SK-N-SH (cell line): ENCODE measurements around the gene LONP2. TPM values are rescaled to one million over a fixed set of nuclear protein-coding genes. Genes with fewer than 3 reads are reported as not detected.

ENCODE experiments used
- CTCF ChIA-PET: fragments of 300-600, 350-600 bp; formaldehyde crosslinking; extraction: SDS; loops from one replicate; lab custom pipeline; 2021; lab: Yijun Ruan, JAX
- POLR2A ChIA-PET: fragments of 350-600 bp; sonication (Branson Sonifier 250); formaldehyde crosslinking; extraction: SDS; loops from one replicate; lab custom pipeline; 2020; ENCODE audit warnings: antibody characterized with exemption, inconsistent platforms; lab: Yijun Ruan, JAX
- DNase-seq: peaks from one replicate; pipeline ENCODE4 v3.0.0; 2012
- H2AFZ ChIP-seq: fragments of 200-600 bp; sonication (generic); 2 replicates; pipeline ENCODE4 v1.8.1; 2016; ENCODE audit warnings: antibody characterized with exemption, mild to moderate bottlenecking, low read depth
- H3F3A ChIP-seq: fragments of 200-600 bp; sonication (generic); replicated peaks from 2 replicates; pipeline ENCODE3; 2016; ENCODE audit warnings: antibody characterized with exemption, mild to moderate bottlenecking; ENCODE audit not compliant: insufficient read depth
- H3K27ac ChIP-seq, 2 experiments: fragments of 200-500 bp in 1 of 2; fragments of 200-600 bp in 1 of 2; sonication (Bioruptor generic) in 1 of 2; sonication (generic), shearing (Covaris generic) in 1 of 2; 2 replicates each; pipeline versions ENCODE4 v1.5.1 to v1.6.1; 2014 to 2016; ENCODE audit warnings: low read depth in 2 of 2, inconsistent platforms in 1 of 2, low read length in 1 of 2, mild to moderate bottlenecking in 1 of 2, mixed read lengths in 1 of 2
- H3K27me3 ChIP-seq: fragments of 200-600 bp; sonication (generic), shearing (Covaris generic); 2 replicates; pipeline ENCODE4 v1.6.1; 2016; ENCODE audit warnings: mixed run types; ENCODE audit not compliant: insufficient read depth
- H3K36me3 ChIP-seq, 2 experiments: fragments of 200-500 bp in 1 of 2; fragments of 200-600 bp in 1 of 2; sonication (Bioruptor generic) in 1 of 2; sonication (generic) in 1 of 2; replicated peaks in 1 of 2; 2 replicates each; pipeline versions ENCODE3 to v1.5.1; 2014 to 2016; ENCODE audit warnings: low read length in 1 of 2, mild to moderate bottlenecking in 1 of 2; ENCODE audit not compliant: insufficient read depth in 2 of 2, control insufficient read depth in 1 of 2
- H3K4me1 ChIP-seq, 2 experiments: fragments of 200-500 bp in 1 of 2; fragments of 200-600 bp in 1 of 2; sonication (Bioruptor generic) in 1 of 2; sonication (generic), shearing (Covaris generic) in 1 of 2; 2 replicates each; pipeline versions ENCODE4 v1.5.1 to v1.6.1; 2014 to 2016; ENCODE audit warnings: low read depth in 1 of 2, low read length in 1 of 2, mixed run types in 1 of 2; ENCODE audit not compliant: insufficient read depth in 2 of 2, control insufficient read depth in 1 of 2
- H3K4me2 ChIP-seq: fragments of 200-600 bp; sonication (generic), shearing (Covaris generic); 2 replicates; pipeline ENCODE4 v1.6.1; 2017; ENCODE audit warnings: mixed run types
- H3K4me3 ChIP-seq, 2 experiments: fragments of 200-500 bp in 1 of 2; fragments of 200-600 bp in 1 of 2; sonication (Bioruptor generic) in 1 of 2; sonication (generic), shearing (Covaris generic) in 1 of 2; 2 replicates each; pipeline versions ENCODE4 v1.5.1 to v1.8.1; 2014 to 2016; ENCODE audit warnings: low read depth in 2 of 2, inconsistent platforms in 1 of 2, low read length in 1 of 2, mild to moderate bottlenecking in 1 of 2, mixed read lengths in 1 of 2, moderate library complexity in 1 of 2
- H3K79me2 ChIP-seq: fragments of 200-600 bp; sonication (generic); 2 replicates; pipeline ENCODE4 v1.8.1; 2017; ENCODE audit warnings: mild to moderate bottlenecking; ENCODE audit not compliant: insufficient read depth
- H3K9ac ChIP-seq: fragments of 200-600 bp; sonication (generic); 2 replicates; pipeline ENCODE4 v1.6.1; 2017; ENCODE audit warnings: mixed run types
- H3K9me2 ChIP-seq: fragments of 200-600 bp; sonication (generic); 2 replicates; pipeline ENCODE4 v1.6.1; 2017; ENCODE audit warnings: mixed run types
- H3K9me3 ChIP-seq: fragments of 200-600 bp; sonication (generic); 2 replicates; pipeline ENCODE4 v1.6.1; 2017; ENCODE audit warnings: mixed run types, mild to moderate bottlenecking, moderate library complexity
- H4K20me1 ChIP-seq: fragments of 200-600 bp; sonication (generic); 2 replicates; pipeline ENCODE4 v1.6.1; 2017; ENCODE audit warnings: mild to moderate bottlenecking, mixed run types; ENCODE audit not compliant: insufficient read depth
- EP300 ChIP-seq, 2 experiments: IDR thresholded peaks; 2 replicates each; pipeline versions ENCODE4 v1.4.0 to v1.6.1; 2012; ENCODE audit warnings: borderline replicate concordance in 1 of 2, low read depth in 1 of 2, low read length in 1 of 2
- FOSL2 ChIP-seq: IDR thresholded peaks from 2 replicates; pipeline ENCODE4 v1.4.0; 2012; ENCODE audit warnings: low read depth, mild to moderate bottlenecking, moderate library complexity, borderline replicate concordance
- IRF3 ChIP-seq: fragments of 150-350 bp; IDR thresholded peaks from 2 replicates; pipeline ENCODE4 v1.6.1; 2016; ENCODE audit warnings: mild to moderate bottlenecking, low read depth, low read length
- MEF2A ChIP-seq: IDR thresholded peaks from 2 replicates; pipeline ENCODE4 v1.4.0; 2012; ENCODE audit warnings: low read depth, borderline replicate concordance
- MXI1 ChIP-seq: IDR thresholded peaks from 2 replicates; pipeline ENCODE4 v1.6.1; 2012; ENCODE audit warnings: mild to moderate bottlenecking, low read depth, low read length, improper control_type of control experiment
- POLR2AphosphoS5 ChIP-seq: IDR thresholded peaks from 2 replicates; pipeline ENCODE4 v1.6.1; 2012; ENCODE audit warnings: low read depth, low read length
- SIN3A ChIP-seq: IDR thresholded peaks from 2 replicates; pipeline ENCODE4 v1.6.1; 2012; ENCODE audit warnings: low read depth, mild to moderate bottlenecking, low read length, moderate library complexity, borderline replicate concordance
- USF1 ChIP-seq: IDR thresholded peaks from 2 replicates; pipeline ENCODE4 v1.4.0; 2012; ENCODE audit warnings: low read depth, borderline replicate concordance
- USF2 ChIP-seq: fragments of 150-350 bp; IDR thresholded peaks from 2 replicates; pipeline ENCODE4 v1.6.1; 2017; ENCODE audit warnings: antibody characterized with exemption, low read length, low read depth, borderline replicate concordance
- YY1 ChIP-seq: IDR thresholded peaks from 2 replicates; pipeline ENCODE4 v1.4.0; 2012; ENCODE audit warnings: low read depth, mild to moderate bottlenecking
- ZBTB33 ChIP-seq: IDR thresholded peaks from 2 replicates; pipeline ENCODE4 v1.4.0; 2012; ENCODE audit warnings: low read depth, borderline replicate concordance
- WGBS: methylation state at CpG from one replicate; pipeline ENCODE4 v1.1.6; 2017; ENCODE audit warnings: low lambda C conversion rate; 5-methylcytosine and 5-hydroxymethylcytosine counted together
- polyA plus RNA-seq, 3 experiments: library from polyadenylated mRNA; depleted of rRNA; stranded (reverse); fragments of >200 nt; gene quantifications; 2 replicates each; pipeline ENCODE4 v1.2.3, GENCODE V29; 2012

The LONP2 gene
- polyA plus RNA-seq, 1 of the 3 experiments (the other 2 are of a cell fraction), result 22.4 TPM

GRCh38 chr16:48383009-48383876 is 139.1 kb downstream of the LONP2 start:
- Histone ChIP-seq H2AFZ (no peak overlapping the region), H3K4me1 (peaks cover 9 to 20% of the 10 kb centered on the region in 2 experiments; a peak in 3 of 4 replicates), H4K20me1 (peaks cover 60% of the 10 kb centered on the region), H3K9ac (peak overlapping the region; percentile 88), H3K9me2 (no peaks in the 10 kb centered on the region), H3K79me2 (peaks cover 62% of the 10 kb centered on the region), H3F3A (peaks cover 10% of the 10 kb centered on the region), H3K9me3 (no peaks in the 10 kb centered on the region), H3K27me3 (no peaks in the 10 kb centered on the region), H3K27ac (peak overlapping the region; percentile 77 to 96; a peak in 3 of 4 replicates), H3K4me3 (peak overlapping the region; percentile 66 to 81), H3K36me3 (no peaks in the 10 kb centered on the region), H3K4me2 (peak overlapping the region; percentile 82)
- POLR2A ChIA-PET, result interaction anchor here (3.1 kb wide), 1 partner anchor 17 kb away, joined by 21 read pairs; no protein-coding TSS in a partner anchor
- TF ChIP-seq IRF3, result no peak
- no peak for TF ChIP-seq USF1
- TF ChIP-seq EP300 (IDR thresholded peaks at IDR 0.05; ENCODE audit: borderline replicate concordance in 1 of 2, low read depth in 1 of 2, low read length in 1 of 2), result no peak
- TF ChIP-seq YY1, result no peak
- TF ChIP-seq ZBTB33, result no peak
- no peak for TF ChIP-seq FOSL2
- no peak for TF ChIP-seq USF2
- no peak for TF ChIP-seq MEF2A
- TF ChIP-seq SIN3A, result no peak
- TF ChIP-seq POLR2AphosphoS5, result no peak
- TF ChIP-seq MXI1, result no peak
- 47% methylated on average over 6 of the region's 6 CpGs for WGBS
- CTCF ChIA-PET, result interaction anchor here (1.1 to 2.1 kb wide), 3 partner anchors 9 to 247 kb away, joined by 3 to 5 read pairs (median 4); no protein-coding TSS in a partner anchor
- DNase-seq, result no peak
